ENCODE measurements around the gene ZMIZ1.

ZMIZ1 gene

DNA sequence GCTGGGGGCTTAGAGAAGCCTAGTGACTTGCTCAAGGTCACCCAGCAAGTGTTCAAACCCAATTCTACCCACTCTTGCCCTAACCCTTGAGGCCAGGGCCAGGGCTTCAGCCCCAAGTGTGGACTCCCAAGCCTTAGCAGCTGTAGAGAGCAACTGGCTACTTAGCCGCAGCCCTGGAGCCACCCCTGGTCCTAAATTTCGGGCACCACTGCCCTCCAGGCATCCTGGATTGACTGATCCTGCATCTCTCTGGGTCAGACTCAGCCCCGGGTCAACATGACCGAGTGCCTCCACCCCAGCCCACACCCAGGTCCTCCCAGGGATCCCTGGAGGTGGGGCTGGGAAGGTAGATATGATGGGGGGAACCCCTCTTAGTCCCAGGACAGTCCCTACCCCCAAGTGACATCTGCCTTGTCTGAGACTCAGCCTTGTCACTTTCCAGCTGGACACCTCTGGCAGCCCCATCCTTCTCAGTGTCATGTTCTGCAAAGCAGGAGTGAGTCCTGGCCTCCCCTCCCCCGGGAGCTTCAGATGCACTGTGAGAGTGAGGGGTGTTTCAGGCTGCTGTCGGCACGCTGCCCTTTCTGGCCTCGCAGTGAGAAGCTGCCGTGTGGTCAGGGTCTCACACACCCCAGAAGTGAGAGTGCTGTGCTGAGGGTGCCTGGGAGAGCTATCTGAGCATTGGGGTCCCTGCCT lies 89.8 kb downstream of the ZMIZ1 start:
- no peak for DNase-seq

DNA sequence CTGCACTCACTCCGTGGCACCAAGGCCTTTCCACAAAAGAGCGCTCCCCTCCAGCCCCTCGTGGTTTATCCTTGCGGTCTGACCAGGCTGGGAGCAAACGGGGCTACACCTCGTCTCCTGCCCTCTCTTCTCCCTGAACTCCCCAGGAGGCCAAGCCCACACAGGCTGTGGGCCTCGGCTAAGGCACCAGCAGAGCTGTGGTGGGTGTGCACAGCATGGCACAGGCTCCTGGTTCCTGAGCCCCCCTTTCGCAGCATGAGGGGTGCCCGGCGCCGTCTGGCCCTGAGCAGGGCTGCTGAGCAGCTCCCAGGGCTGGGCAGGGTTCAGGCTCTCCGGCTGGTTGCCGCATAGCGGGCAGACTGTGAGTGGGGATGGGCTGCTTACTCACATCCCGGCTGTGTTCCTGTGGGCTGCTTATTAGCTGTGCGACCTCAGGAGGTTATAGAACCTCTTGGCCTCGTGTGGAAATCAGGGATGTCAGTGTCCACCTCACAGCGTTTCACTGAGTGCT lies 90.4 kb downstream of the ZMIZ1 start:
- DNase-seq = no peak

DNA sequence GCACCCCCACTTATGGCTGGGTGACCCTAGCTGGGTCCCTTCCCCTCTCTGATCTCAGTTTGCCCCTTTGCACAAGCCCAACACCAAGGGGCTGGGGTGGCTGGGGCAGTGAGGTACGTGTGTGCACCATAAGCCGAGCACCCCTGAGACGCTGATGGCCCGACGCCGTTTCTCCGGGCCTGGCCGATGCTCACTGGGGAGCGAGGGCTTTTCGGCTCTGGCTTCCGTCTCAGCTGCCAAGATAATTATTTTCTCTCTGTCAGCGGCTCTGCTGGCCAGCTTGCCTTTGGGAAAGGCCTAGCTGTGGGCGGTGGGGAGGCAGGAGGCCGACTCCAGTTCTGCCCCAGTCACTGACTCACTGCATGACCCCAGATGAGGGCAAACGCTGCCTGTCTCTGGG lies 91.0 kb downstream of the ZMIZ1 start:
- no peak for DNase-seq

DNA sequence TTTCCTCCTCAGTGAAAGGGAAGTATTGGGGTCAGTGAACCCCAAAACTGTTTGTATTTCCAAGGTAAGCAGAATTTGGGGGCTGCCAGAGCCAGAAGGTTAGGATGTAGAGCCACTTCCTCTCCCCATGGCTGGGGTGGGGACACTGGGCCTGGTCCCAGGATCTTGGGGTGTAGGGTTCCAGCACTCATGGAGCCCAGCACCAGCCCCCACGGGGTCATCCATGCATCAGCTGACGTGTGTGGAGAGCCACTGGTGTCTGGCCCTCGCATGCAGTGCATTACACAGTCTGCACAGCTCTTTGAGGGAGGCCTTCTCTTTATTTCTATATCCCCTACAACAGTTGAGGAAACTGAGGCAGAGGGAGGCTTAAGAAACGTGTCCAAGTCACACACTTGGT lies 91.4 kb downstream of the ZMIZ1 start:
- DNase-seq = no peak

DNA sequence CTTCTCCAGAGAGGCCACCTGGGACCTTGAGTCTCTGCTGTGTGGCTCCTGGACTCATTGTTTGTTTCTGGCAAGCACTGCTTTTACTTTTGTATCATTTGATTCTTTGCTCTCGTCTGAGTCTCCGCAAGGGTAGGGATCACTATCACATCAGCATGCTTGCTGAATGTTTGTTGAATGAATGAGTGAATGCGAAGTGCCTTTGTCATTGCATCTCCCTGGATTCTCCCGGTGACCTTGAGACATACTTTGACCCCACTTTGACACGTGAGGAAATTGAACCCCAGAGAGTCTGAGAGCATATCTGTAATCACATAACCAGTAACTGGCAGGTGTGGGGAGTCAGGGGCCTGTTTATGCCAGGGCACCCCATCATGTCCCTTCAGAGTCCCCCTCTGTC lies 92.8 kb downstream of the ZMIZ1 start:
- no peak for DNase-seq

DNA sequence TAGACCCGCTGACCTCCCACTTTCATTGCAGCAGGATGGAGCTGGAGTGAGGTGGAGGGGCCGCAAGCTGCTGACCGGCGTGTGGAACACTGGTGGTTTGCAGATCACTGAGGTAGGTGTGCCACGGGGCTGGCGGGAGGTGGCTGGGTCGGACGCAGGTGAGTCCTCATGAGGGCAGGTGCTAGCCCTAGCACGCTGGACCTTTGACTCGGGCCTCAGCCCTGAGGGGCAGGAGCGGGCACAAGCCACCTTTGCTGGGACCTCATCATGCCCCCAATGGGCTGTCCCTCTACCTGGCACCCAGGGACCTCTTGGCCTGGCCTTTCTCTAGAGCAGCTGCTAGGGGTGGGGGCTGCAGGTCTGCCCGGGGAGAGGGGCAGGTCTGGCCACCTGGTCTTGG lies 93.3 kb downstream of the ZMIZ1 start:
- DNase-seq = no peak

DNA sequence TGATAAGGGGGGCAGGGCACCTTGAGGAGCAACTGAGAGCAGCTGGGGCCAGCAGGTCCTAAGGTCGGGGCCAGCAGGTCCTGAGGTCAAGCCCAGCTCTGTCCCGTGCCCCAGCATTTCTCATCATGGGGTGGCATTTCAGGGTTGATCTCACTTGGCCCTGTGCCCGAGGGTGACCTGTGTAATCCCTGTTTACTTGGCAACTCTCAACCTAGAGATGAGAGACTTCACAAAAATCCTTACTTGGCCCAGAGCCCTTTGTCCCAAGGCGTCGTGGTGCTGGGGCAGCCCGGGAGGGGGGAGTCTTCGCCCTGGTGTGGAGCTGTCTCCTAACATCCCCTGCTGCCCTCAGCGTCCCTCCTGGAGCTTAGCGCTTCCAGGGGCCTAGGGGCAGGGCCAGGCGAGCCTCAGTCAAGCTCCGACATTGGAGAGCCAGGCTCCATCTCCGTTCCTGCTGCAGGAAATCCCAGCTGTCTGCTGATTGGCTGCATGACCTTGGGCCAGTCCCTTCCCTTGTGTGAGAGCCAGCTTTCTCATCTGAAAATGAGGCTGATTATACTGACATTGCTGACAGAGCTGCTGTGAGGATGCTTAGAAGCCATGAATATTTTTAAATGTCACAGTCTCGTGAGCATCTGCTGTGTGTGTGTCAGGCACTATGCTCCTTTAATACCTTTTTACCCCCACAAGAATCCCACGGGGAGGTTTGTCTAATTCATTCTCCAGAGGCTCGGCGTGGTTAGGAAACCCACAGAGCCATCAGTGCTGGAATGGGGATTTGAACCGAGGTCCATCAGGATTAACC lies 94.3 kb downstream of the ZMIZ1 start:
- no peak for DNase-seq

DNA sequence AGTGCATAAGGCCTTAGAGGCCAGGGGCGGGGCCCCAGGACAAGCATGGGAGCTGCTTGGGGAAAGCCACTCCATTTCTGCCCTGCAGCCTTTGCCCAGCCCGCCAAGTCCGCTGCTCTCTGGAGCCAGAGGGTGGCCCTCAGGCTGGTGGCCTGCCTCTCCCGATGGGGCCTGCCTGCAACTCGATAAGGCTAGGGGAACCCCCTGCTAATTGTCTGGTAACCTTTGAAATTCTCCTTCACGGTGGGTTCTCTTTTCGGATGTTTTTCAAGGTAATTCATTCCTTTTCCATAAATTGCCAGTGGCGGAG lies 94.9 kb downstream of the ZMIZ1 start:
- no peak for DNase-seq

DNA sequence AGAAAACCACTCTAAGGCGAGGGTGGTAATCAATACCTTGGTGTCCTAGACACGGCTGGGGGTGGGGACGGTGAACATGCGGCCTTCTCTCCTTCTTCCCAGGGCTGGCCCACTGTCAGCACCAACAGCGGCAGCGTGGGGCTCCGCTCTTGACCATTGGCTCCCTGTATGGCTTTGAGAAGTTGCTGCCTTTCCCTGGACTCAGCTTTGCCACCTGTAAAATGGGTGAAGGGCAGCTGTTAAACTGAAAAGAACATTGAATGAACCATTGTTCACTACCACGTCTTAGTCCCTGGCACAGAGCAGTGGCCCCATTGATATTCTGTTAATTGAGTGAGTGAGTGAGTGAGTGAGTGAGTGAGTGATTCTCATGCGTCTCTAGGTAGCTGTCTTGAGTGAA lies 95.3 kb downstream of the ZMIZ1 start:
- DNase-seq = no peak

DNA sequence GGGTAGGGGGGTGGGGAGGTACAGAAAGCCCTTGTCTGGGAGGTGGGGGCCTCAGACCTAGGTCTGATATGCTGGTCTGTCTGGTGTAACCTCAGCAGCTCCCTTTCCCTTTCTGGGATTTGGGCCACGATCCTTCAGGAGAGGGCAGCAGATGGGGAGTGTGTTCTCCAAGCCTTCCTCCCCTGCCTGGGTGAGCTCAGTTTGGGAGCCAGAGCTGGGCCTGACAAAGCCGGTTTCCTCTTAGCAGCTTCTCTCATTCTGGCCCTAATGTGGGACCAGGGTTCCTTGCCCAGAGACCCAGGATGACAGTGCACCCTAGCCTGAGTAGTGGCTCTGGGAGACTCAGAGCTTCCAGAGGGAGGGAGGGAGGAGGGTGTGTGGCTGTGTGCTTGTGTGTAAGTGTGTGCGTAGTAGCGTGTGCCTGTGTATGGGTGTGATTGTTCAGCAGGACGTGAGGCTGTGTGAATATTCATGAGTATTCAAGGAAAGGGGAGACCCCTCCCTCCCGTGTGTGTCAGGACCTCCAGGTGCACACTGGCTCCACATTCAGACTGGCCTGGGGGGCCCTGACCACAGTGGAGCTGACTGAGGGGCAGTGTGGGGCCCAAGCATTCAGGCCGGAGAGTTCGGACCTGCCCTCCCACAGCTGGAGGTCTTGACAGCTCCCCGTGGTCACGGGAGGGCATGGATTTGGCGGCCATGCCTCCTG lies 96.5 kb downstream of the ZMIZ1 start:
- no peak for DNase-seq

DNA sequence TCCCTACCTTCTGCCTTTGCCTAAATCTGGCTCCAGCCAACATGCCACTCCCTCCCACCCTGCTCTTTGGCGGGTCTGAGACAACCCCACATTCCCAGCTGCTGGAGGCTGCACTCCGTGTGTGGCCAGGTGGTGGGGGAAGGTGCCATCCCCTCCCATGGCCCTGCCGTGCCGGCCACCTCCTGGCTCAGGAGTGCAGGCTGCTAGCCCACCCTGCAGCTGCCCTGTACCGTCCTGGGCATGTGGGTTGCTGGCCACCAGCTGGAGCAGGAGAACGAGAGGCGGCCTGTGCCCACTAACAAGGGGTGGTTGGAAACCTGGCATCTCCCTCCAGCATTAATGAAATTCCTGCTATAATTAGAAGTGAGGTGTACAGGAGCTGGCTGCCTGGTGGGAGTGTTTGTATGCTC lies 97.6 kb downstream of the ZMIZ1 start:
- no peak for DNase-seq

DNA sequence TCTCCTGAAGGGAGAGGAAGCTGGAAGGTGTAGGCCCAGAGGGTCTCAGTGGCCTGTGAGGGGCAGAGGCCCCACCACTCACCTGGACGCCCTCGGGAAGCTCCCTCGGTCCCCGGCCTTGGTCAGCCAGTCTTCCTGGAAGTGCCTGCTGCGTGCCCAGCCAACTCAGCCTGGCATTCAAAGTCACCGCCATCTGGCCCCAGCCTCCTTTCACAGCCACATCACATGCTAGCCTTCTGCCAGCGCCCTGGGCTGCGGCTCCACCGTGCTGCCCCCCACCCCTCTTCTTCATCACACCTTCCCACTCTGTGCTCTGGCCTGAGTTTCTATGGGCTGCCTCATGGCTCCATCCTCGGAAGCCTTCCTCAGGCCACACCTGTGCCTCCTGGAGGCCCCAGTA lies 98.0 kb downstream of the ZMIZ1 start:
- no peak for DNase-seq

DNA sequence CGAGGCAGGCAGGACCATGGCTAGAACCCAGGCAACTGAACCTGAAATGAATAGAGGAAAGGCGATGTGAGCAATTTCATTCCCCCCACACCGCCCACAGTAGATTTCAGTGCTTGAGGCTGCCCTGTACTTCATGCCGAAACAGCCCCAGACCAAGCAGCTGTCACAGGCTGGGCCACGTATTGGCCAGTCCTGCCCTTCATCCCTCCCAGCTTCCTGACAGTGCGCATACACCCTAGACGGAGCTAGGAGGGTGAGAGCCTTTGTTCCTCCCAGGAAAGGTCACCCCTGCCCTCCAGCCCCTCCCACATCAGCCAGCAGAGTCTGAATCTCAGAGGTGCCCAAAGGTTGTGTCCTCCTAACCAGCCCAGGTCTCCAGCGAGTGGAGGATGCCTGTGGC lies 98.8 kb downstream of the ZMIZ1 start:
- no peak for DNase-seq

DNA sequence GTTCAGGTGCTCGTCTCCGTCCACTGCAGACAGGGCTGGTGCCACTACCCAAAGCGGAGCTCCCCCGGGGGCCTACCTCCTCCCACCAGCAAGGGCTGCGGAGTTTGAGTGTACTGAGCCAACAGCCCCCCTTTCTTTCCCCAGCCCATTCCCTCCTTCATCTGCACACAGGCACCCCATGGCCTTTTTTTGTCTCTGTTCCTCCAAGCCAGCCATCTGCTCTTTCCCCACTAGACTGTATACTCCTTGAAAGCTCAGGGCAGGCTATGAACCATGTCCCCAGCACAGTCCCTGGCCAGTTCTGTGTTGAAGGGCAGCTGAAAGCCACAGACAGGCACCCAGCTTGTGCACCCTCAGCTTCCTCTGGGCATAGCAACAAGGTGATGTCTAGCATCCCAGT lies 99.4 kb downstream of the ZMIZ1 start:
- no peak for DNase-seq

DNA sequence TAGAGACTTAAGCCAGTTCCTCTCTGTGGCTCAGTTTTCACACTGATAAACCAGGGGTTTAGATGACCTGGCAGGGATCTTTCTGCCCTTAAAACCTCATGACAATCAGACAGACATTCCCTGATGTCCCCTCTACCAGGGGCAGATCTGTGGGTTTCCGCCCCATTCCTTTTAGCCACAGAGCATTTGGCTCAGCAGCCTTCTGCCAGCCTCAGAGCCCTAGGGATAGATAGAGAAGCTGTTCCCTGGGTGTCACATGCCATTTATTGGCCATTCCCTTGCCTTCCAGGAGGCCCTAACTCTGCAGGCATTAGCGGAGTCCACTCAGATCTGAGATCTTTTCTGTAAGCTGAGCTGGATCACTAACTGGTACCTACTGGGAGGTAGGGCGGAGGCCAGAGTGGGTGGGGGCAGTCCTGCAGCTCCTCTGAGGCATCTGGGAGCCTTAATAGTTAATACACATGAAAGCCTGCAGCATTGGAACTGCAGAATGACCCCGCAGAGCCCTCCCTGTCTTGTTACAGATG lies 101.5 kb downstream of the ZMIZ1 start:
- DNase-seq = no peak

DNA sequence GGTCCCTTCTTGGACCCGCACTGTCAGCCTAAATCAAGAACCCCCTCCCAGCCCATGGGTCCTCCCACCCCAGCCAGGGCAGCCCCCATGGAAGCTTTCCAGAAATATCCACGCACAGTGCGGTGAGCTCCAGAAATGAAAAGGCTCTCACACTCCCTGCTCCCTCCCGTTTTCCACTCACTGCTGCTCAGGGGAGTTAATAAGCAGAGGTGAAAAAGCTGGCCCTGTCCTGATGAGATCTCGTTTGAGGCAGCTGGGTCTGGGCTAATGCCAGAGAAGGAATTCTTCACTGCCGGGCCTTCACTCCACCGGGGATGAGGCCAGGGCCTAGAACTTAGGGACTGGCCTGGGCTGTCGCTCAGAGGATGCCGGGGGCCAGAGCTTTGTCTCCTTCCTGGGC lies 102.2 kb downstream of the ZMIZ1 start:
- no peak for DNase-seq

DNA sequence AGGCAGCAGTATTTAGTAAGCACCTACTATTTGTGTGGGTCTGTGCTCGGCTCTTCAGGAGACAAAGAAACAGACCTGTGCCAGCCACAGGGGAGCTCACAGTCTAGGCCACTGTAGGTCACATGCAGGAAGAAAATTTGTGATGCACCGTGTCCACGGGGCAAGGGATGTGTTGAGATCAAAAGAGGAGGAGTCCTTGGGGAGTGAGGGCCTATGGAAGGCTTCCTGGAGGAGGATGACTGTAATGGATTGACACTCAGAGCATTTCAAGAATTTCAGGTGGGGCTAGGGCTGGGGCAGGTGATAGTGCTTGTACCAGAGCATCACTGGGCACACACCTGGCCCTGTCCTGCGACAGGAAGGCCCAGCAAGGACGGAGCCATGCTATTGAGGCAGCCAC lies 102.7 kb downstream of the ZMIZ1 start:
- DNase-seq = no peak

DNA sequence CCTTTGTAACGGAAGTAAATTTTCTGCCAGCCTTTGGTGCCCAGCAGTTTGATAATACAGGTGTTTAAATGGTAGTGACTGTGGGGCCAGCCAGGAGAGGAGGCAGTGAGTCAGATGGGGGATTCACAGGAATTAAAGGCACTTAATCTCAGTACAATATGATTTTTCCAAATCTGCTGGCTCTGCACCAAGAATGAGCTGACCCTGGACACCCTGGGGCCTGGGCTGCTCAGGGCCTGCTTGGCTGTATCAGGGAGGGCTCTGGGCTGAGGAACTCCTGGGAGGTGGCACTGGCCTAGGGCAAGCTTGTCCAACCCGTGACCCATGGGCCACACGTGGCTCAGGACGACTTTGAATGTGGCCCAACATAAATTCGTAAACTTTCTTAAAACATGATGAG lies 104.1 kb downstream of the ZMIZ1 start:
- DNase-seq = no peak

DNA sequence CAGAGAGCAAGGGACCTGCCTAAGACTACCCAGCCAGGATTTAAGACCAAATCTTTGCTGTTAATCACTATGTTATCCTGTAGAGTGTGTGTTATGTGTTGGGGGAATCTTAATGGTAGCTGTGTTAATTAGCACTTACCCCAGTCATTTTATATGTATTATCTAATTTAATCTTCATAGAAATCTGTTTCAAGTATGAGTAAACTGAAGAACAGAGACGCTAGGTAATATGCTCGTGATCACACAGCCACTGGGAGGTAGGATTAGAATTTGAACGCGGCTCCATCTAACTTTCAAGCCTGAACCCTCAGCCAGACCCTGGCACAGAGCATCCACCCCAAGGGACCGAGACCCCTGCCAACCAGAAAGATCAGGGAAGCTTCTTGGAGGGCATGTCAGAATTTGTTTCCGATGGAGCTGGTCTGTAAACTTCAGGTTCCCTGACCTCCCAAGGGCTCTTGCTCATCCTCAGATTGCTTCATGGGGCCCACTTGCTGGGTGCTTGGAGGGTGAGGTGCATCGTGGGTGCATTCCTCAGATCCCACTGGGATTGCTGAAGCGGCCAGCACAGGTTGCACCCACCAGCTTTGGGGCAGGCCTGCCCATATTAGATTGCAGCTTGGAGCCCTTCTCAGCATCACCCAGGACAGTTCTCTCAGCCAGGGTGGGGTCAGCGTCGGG lies 105.0 kb downstream of the ZMIZ1 start:
- DNase-seq = no peak

DNA sequence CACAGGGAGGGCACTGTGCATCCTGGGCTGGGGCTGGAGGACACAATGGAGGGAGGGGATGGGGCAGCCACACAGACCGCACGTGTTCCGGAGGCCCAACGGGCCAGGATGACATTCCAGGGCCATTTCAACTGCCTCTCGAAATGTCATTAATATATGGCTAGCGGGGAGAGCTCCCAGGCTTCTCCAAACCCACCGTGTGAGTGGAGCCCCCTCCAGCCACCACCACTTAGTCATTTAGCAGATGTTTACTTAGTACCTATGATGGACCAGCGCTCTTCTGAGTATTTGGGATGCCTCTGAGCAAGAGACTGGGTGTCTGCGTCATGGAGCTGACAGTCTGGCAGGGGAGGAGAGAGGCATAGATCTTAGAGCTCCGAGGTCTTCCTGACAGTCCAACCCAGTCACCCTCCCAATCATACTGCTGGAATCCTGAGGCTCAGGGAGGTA lies 107.3 kb downstream of the ZMIZ1 start:
- DNase-seq = no peak

DNA sequence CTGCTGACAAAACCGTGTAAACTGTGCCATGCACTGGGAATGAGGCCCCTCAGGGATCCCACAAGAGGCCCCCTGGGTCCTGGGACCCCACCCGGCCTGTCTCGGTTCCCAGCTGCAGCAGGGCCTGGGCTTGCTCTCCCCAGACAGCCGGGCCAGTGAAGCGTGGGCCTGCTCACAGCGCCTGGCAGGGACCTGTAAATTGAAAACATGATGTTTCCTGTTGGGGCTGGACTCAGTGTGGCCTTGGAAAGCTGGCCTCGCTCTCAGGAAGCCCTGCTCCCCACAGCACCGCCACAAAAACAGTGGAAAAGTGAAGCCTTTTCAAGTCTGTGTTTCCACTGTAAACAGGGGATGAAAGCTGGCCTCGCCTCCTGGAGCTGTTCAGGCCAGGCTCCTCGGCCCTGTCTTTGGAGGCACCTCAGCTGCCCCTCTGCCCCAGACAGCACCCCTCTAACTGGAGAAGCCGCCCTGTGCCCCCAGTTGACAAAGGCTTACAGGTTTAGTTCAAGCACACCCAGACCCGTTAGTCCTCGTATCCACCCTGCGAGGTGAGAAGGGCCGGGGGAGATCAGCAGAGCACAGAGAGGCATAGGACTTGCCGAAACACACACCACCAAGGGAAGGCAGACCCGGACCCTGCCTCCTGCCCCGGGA lies 108.3 kb downstream of the ZMIZ1 start:
- DNase-seq = no peak

DNA sequence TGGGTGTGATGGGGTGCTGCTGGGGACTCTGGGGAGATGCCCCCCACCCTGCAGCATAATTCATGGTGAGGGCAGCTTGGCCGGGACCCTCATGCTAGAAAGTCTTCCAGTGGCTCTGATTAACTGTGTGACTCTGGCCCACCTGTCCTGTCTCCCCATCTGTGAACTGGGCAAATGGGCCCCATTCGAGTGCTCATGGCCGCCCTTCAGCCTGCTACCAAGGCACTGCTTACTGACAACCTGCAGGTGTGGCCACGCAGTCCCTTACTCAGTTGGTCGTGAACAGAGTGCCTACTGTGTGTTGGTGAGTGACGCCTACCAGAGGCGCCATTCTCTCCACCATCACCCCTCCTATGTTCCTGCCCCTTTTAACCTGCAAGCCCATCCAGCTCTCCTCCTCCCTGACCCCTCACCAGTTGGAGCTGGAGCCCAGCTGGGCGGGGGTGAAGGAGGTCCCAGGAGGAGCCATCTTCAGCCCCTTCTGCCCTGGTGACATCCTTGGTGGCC lies 109.4 kb downstream of the ZMIZ1 start:
- DNase-seq = no peak

Measured in GF-D8 (cell line).